ENCODE results near the gene MBD5. TPM values are rescaled to one million over a fixed set of nuclear protein-coding genes. Genes with fewer than 3 reads are reported as not detected.

MBD5 gene
- total RNA-seq, 1 donor from 2014 or later, result 95.4 TPM

- peaks cover 23% of the 10 kb centered on the region for H3K4me1 Mint-ChIP-seq (ENCODE audit: low read depth, unreplicated experiment)
- H3K27ac Mint-ChIP-seq (ENCODE audit: unreplicated experiment), result no peak overlapping the region
- H3K36me3 Mint-ChIP-seq (ENCODE audit: unreplicated experiment), result no peaks in the 10 kb centered on the region
- DNase-seq, result no peak
- no peak for TF ChIP-seq CTCF (IDR thresholded peaks at IDR 0.05; ENCODE audit: partially characterized antibody, unreplicated experiment)
- peaks cover 1% of the 10 kb centered on the region for H3K9me3 Mint-ChIP-seq (ENCODE audit: unreplicated experiment)
- H3K4me3 Mint-ChIP-seq (ENCODE audit: unreplicated experiment), result no peak overlapping the region
- no peaks in the 10 kb centered on the region for H3K27me3 Mint-ChIP-seq (ENCODE audit: unreplicated experiment)
These were observed 281.6 kb downstream of the MBD5 start for GRCh38 chr2:148302526-148302925.

- H3K9me3 Mint-ChIP-seq (ENCODE audit: unreplicated experiment), result peaks cover 1% of the 10 kb centered on the region
- H3K36me3 Mint-ChIP-seq (ENCODE audit: unreplicated experiment), result no peaks in the 10 kb centered on the region
- H3K27me3 Mint-ChIP-seq (ENCODE audit: unreplicated experiment), result peaks cover 2% of the 10 kb centered on the region
- no peak overlapping the region for H3K4me3 Mint-ChIP-seq (ENCODE audit: unreplicated experiment)
- peaks cover 22% of the 10 kb centered on the region for H3K4me1 Mint-ChIP-seq (ENCODE audit: low read depth, unreplicated experiment)
- peak; percentile 33 for DNase-seq
- no peak for TF ChIP-seq CTCF (IDR thresholded peaks at IDR 0.05; ENCODE audit: partially characterized antibody, unreplicated experiment)
- H3K27ac Mint-ChIP-seq (ENCODE audit: unreplicated experiment), result peak overlapping the region; percentile 88
These were observed 282.3 kb downstream of the MBD5 start for GRCh38 chr2:148303161-148303560.

- DNase-seq, result no peak
- no peak for TF ChIP-seq CTCF (IDR thresholded peaks at IDR 0.05; ENCODE audit: partially characterized antibody, unreplicated experiment)
- Mint-ChIP-seq H3K4me3 (ENCODE audit: unreplicated experiment) (no peak overlapping the region), H3K4me1 (ENCODE audit: low read depth, unreplicated experiment) (peaks cover 22% of the 10 kb centered on the region), H3K27ac (ENCODE audit: unreplicated experiment) (peak overlapping the region; percentile 73), H3K9me3 (ENCODE audit: unreplicated experiment) (no peaks in the 10 kb centered on the region), H3K36me3 (ENCODE audit: unreplicated experiment) (no peaks in the 10 kb centered on the region), H3K27me3 (ENCODE audit: unreplicated experiment) (peaks cover 2% of the 10 kb centered on the region)
These were observed 284.6 kb downstream of the MBD5 start for GRCh38 chr2:148305476-148305875.

GRCh38 chr2:148306027-148306426 lies 285.1 kb downstream of the MBD5 start:
- Mint-ChIP-seq H3K27ac (ENCODE audit: unreplicated experiment) (no peak overlapping the region), H3K9me3 (ENCODE audit: unreplicated experiment) (no peaks in the 10 kb centered on the region), H3K4me3 (ENCODE audit: unreplicated experiment) (no peak overlapping the region), H3K4me1 (ENCODE audit: low read depth, unreplicated experiment) (peaks cover 22% of the 10 kb centered on the region), H3K27me3 (ENCODE audit: unreplicated experiment) (peaks cover 2% of the 10 kb centered on the region), H3K36me3 (ENCODE audit: unreplicated experiment) (no peaks in the 10 kb centered on the region)
- no peak for TF ChIP-seq CTCF (IDR thresholded peaks at IDR 0.05; ENCODE audit: partially characterized antibody, unreplicated experiment)
- DNase-seq, result no peak

- Mint-ChIP-seq H3K4me1 (ENCODE audit: low read depth, unreplicated experiment) (no peaks in the 10 kb centered on the region), H3K36me3 (ENCODE audit: unreplicated experiment) (peaks cover 5% of the 10 kb centered on the region), H3K9me3 (ENCODE audit: unreplicated experiment) (peaks cover 2% of the 10 kb centered on the region), H3K27ac (ENCODE audit: unreplicated experiment) (no peak overlapping the region), H3K4me3 (ENCODE audit: unreplicated experiment) (no peak overlapping the region), H3K27me3 (ENCODE audit: unreplicated experiment) (peaks cover 2% of the 10 kb centered on the region)
- no peak for DNase-seq
- TF ChIP-seq CTCF (IDR thresholded peaks at IDR 0.05; ENCODE audit: partially characterized antibody, unreplicated experiment), result no peak
These were observed 296.7 kb downstream of the MBD5 start for GRCh38 chr2:148317598-148317997.

Data from glutamatergic neuron (in vitro differentiated cells).